HPDE6-E6E7 (cell line): ENCODE results near the gene ZCCHC10.
"Not testable (repeated sequence)": the region's sequence is repeated elsewhere in the genome, so short reads cannot be mapped to it uniquely, and the experiment has no call there.

Experiments
- DNase-seq: peaks from one replicate; pipeline ENCODE4 v3.0.0; 2011; ENCODE audit warnings: missing footprints; ENCODE audit errors: extremely low spot score

Gene ZCCHC10

DNA sequence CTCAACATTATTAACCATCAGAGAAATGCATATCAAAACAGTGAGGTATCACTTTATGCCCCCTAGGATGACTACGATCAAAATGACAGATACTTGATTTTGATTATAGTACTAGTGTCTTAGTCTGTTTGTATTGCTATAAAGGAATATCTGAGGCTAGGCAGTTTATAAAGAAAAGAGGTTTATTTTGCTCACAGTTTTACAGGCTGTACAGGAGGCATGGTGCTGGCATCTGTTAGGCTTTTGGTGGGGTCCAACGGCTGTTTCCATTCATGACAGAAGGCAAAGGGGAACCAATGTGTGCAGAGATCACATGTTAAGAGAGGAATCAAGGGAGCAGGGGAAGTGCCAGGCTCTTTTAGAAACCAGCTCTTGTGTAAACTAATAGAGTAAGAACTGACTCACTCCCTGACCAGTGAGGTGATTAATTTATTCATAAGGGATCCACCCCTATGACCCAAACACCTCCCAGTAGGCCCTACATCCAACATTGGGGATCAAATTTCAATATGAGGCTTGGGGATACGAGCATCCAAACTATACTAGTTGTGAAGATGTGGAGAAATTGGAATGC, 46.9 kb downstream of the ZCCHC10 start:
- DNase-seq, result peak; percentile 9

DNA sequence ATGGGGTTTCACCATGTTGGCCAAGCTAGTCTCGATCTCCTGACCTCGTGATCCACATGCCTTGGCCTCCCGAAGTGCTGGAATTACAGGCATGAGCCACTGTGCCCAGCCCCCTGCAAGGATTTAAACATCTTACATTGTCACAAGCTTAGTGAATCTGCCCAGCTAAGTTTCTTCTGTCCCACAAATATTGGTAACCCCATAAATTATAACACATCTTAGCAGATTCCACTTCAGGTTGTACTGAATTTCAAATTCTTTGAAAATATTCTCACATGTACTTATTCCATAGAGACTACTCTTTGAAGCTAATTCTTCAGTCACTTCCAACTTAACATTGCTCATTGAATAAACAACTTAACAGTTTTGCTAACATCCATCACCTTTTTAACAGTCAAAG, 49.5 kb downstream of the ZCCHC10 start:
- DNase-seq, result no peak

DNA sequence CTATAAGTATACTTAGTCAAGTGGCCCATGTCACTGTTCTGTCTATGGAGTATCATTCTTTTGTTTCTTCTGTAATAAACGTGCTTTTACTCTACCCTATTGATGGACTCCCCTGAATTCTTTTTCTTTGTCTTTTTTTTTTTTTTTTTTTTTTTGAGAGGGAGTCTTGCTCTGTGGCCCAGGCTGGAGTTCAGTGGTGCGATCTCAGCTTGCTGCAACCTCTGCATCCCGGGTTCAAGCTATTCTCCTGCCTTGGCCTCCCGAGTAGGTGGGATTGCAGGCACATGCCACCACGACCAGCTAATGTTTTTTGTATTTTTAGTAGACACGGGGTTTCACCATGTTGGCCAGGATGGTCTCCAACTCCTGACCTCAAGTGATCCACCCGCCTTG, 53.9 kb downstream of the ZCCHC10 start:
- DNase-seq, result not testable (repeated sequence)

DNA sequence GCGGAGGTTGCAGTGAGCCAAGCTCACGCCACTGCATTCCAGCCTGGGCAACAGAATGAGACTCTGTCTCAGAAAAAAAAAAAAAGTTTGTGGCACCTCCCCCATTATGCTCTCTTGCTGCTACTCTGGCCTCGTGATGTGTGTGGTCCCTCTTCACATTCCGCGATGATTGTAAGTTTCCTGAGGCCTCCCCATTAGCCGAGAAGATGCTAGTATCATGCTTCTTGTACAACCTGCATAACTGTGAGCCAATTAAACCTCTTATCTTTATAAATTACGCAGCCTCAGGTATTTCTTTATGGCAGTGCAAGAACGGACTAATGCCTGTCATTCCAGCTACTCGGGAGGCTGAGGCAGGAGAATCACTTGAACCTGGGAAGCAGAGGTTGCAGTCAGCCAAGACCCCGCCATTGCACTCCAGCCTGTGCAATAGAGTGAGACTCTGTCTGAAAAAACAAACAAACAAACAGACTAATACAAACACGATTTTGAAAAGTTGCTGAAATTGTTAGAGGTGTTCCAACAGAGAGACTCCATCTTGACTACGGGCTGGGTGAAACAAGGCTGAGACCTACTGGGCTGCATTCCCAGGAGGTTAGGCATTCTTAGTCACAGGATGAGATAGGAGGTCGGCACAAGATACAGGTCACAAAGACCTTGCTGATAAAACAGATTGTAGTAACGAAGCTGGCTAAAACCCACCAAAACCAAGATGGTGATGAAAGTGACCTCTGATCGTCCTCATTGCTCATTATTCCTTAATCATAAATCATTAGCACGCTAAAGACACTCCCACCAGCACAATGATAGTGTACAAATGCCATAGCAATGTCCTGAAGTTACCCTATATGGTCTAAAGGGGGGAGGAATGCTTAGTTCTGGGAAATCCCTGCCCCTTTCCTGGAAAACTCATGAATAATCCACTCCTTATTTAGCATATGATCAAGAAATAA, 54.6 kb downstream of the ZCCHC10 start:
- DNase-seq, result no peak

DNA sequence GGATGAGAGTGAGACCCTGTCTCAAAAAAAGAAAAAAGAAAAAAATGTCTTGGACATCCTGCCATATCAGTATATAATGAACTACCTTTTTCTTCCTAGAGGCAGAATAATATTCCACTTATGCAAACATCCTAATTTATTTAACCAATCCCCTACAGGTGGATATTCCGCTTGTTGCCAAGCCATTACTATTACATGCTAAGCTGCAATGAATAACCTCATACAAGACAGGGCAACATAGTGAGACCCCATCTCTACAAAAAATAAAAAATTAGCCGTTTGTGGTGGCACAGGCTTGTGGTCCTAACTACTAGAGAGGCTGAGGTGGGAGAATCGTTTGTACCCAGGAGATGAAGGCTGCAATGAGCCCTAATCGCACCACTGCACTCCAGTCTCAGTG, 61.2 kb downstream of the ZCCHC10 start:
- no peak for DNase-seq

DNA sequence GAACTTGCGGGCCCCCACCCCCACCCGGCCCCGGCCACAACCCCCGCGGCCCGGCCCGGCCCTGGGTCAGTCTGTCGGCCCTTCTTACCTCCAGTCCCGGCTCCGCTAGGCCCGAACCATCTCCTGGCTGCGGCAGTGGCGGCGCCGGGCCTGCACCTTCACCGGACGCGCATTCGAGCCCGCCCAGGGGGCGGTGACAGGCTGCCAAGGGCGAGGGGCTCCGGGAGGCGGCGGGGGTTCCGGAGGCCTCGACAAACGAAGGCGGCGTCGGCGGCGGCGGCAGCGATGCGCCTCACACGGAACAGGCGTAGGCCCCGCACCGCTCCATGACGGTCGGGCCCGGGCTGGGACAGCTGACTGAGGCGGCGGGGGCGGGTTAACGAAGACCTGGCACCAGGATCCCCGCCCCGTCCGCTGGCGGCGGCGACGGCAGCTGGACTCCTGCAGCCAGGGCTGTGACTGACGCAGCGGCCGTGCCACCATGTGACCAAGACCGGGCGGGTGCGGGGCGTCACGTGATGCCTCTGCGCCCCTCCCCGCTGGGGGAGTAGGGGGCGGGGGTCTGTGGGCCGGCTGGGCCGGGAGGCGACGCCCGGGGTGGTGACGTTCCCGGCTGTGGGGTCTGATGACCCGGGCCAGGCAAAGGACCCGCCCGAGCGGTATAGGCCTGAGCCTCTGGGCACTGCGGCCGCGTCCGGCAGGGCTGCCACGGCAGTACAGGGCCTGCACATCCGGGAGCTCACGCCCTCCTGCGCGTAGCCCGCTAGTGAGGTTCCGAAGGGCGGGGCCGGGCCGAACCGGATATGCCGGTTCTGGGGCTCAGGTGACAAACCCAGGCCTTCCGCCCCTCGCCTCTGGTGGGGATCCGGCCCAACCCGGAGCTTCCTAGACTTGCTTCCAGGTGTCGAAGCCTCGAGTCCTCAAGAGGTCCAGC, 62.9 kb downstream of the ZCCHC10 start, which contains the start of gene AFF4:
Gene AFF4 (minus strand): TSS at position 464 of the 934 bp plus-strand sequence. CDS start 26,445 bp downstream, outside the sequence.
- DNase-seq, result peak; percentile 96

DNA sequence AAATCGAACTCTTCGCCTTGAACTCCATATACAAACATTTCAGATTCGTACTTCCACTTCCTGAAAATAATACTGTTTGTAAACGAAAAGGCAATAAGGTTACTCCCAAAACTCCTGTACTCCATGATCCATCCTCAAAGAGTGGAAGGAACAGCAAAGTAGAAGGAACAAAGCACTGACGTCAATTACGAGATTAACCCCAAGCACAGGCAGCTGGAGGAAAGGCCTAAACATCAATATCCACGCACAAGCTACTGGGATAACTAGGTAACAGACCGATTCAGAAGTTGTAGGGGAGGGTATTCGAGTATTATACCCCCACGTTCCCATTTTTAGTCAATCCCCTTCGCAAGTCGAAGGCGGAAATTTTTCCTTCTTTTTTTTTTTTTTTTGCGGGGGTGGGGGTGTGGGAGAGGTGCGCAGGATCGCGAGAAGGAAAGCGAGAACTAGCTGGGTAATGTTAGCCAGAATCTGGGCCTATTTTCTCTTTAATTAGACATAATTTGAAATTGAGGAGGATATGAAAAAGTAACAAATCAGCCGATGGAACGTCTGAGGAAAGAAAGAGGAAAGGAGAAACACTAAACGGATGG, 63.8 kb downstream of the ZCCHC10 start:
- DNase-seq, result peak; percentile 35

DNA sequence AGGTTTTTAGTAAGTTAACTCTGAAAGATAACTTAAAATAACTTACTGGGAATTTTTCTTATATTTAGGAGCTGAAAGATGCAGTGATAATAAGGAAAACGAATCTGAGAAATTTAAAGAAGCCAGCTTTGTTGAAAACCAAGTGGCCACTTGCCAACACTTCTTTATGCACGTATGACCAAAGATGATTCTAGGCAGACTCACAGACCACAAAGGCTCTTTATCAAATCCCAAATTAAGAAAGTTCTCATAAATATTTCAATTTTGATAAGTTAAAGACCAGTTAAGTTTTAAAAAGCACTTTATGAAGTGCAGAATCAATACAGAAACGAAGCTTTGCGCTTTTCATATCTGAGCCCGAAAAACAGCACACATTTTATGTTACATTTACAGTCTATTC, 64.5 kb downstream of the ZCCHC10 start:
- DNase-seq, result no peak

DNA sequence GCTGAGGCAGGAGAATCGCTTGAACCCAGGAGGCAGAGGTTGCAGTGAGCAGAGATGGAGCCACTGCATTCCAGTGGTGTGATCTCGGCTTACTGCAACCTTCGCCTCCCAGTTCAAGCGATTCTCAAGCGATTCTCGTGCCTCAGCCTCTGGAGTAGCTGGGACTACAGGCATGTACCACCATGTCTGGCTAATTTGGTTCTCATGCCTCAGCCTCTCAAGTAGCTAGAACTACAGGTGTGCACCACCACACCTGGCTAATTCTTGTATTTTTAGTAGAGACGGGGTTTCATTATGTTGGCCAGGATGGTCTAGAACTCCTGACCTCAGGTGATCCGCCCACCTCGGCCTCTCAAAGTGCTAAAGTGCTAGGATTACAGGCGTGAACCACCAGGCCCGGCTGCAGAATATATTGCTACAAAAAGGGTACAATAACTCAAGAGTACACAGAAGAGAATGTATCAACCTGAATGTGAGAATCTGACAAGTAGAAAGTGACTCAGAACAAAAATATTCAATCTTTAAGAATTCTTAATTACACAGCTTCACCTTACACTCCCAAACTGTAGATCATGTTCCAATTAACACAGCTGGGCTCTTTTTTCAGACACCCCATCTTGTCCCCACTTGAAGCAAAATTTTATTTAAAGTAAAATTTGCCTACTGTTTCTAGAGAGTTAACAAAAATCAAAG, 65.1 kb downstream of the ZCCHC10 start:
- DNase-seq, result not testable (repeated sequence)

DNA sequence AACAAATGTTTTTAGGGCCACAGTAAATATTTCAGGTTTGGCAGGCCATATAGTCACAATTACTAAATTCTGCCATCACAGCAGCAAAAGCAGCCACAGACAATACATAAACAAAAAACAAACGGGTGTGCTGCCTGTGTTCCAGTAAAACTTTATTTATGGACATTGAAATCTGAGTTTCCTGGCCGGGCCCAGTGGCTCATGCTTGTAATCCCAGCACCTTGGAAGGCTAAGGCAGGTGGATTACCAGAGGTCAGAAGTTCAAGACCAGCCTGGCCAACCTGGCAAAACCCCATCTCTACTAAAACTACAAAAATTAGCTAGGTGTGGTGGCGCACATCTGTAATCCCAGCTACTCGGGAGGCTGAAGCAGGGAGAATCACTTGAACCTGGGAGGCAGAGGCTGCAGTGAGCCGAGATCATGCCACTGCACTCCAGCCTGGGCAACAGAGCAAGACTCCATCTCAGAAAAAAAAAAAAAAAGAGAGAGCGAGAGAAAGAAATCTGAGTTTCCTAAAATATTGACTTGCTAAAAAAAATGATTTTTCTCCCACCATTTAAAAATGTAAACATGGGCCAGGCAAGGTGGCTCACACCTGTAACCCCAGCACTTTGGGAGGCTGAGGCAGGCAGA, 70.1 kb downstream of the ZCCHC10 start:
- not testable (repeated sequence) for DNase-seq

DNA sequence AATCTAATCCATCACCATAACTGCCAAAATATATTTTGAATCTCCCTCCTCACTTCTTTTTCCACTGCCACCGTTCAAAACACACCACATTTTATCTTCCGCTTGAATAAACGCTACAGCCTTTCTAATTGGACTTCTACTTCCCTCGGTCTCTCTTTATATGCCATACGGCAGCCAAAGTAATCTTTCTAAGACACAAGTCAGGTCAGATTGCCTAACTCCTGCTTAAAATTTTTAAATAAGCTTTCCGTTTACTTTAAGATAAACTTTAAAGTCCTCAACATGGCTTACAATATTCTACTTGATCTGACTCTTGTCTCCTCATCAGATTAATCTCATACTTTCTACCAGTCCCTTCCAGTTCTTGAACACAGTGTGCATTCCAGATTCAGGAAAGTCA, 72.6 kb downstream of the ZCCHC10 start:
- no peak for DNase-seq

DNA sequence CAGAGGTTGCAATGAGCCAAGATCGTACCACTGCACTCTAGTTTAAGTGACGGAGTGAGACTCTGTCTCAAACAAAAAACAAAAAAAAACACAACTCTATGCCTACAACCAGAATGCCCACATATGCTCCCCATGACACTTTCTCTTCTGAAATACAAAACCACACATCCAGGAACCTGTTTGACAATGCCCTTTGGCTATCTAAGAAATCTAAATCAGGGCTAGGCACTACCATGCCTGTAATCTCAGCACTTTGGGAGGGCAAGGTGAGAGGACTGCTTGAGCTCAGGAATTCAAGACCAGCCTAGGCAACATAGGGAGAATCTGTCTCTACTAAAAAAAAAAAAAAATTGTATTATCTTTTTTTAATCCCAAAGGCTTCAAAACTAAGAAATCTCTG, 73.5 kb downstream of the ZCCHC10 start:
- DNase-seq, result no peak

DNA sequence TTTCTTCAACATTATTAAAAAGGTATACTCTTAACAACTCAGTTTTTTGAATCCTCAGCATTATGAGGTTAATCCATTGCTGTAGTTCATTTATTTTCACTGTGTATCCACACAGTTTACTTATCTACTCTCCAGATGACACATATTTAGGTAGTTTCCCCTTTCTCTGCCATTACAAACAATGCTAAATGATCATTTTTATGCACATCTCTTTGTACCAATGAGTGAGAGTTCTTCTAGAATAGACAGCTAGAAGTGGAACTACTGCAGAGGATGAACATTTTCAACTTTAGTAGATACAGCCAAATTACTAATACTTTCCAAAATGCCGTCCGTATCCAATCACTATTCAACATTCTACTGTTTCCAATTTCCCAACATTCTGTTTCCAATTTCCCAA, 74.5 kb downstream of the ZCCHC10 start:
- no peak for DNase-seq

DNA sequence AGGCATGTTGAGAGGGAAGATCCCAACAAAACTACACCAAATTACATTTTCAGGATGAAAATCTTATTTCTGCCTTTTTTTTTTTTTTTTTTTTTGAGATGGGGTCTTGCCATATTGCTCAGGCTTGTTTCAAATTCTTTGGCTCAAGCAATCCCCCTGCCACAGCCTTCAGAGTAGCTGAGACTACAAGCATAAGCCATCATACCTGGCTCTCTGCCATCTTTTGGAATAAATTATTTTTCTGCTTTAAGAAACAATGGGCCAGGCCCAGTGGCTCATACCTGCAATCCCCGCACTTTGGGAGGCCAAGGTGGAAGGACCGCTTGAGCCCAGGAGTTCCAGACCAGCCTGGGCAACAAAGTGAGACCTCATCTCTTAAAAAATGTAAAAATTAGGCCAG, 77.2 kb downstream of the ZCCHC10 start:
- no peak for DNase-seq

DNA sequence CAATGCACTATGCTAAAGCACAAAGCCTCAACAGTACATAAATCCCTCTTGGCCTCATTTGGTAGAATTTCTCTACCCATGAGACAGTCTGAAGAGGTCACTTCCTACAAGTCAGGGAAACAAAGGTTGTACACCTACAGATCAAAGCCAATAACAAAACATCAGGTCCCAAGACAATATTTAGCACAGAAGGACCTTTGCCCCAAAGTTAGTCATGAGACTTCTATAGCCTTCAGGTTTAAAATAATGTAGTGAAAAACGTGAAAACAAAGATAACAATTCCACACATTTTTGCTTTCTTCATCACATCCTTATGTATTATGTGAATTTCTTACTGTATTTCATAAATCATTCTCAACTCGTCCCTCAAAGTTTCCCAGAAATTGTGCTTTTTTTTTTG, 78.7 kb downstream of the ZCCHC10 start:
- DNase-seq, result no peak
